HG03060 (cell line): Measurements from ENCODE around the gene ARMC7.

ENCODE experiments used
- ATAC-seq: cut with Tn5 transposase; IDR thresholded peaks from one replicate; pipeline ENCODE4 v1.9.1; 2021; ENCODE audit warnings: low read depth, moderate number of reproducible peaks; ENCODE audit not compliant: unreplicated experiment

The ARMC7 gene

GRCh38 chr17:75097865-75098264 is 11.9 kb upstream of the ARMC7 start:
- ATAC-seq, result no peak

GRCh38 chr17:75098861-75099260 is 10.9 kb upstream of the ARMC7 start:
- ATAC-seq, result no peak

DNA sequence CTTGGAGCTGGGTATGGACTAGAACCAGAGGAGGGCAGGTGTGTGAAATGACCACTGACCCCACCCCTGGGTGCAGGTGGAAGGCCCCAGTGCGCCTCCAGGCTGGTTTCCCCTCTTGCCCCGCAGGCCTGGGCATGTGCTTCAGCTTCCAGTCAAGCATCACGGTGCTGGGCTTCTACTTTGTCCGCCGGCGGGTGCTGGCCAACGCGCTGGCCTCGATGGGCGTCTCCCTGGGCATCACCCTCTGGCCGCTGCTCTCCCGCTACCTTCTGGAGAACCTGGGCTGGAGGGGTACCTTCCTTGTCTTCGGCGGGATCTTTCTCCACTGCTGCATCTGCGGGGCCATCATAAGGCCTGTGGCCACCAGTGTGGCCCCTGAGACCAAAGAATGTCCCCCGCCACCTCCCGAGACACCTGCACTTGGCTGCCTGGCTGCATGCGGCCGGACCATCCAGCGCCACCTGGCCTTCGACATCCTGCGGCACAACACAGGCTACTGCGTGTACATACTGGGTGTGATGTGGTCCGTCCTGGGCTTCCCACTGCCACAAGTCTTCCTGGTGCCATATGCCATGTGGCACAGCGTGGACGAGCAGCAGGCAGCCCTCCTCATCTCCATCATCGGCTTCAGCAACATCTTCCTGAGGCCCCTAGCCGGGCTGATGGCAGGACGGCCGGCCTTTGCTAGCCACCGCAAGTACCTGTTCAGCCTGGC is 9.7 kb upstream of the ARMC7 start:
- no peak for ATAC-seq

GRCh38 chr17:75102385-75102821 is 7.4 kb upstream of the ARMC7 start:
- ATAC-seq, result no peak

DNA sequence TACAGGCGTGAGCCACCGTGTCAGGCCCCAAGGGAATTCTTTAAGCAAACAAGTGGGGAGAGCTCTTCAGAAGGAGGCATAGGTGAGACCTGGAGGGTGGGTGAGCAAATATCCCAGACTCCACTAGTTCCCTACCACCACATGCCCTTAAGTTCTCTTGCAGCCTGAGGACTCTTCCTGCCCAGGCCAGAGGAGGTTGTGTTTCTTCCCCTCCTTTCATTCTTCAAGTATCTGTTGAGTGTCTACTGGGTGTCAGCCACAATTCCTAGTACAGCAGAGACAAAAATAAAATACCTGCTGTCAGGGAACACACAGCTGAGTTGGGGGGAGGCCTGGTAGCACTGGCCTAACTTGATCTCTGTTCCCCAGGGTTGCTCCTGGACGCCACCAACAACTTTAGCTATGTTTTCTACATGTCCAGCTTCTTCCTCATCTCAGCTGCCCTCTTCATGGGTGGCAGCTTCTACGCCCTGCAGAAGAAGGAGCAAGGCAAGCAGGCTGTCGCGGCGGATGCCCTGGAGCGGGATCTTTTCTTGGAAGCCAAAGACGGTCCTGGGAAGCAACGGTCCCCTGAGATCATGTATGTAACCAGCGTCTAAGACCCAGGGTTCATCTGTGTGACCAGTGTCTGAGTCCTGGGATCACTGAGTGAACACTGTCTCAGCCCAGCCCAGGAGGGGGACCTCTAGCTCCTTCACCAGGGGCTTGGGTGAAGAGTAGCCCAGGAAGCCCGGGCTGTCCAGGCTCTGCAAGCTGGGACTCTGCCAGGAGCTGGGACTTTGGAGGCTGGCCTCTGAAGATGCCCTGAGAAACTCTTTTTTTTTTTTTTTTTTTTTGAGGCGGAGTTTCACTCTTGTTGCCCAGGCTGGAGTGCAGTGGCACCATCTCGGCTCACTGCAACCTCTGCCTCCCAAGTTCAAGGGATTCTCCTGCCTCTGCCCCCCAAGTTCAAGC is 5.9 kb upstream of the ARMC7 start:
- no peak for ATAC-seq

DNA sequence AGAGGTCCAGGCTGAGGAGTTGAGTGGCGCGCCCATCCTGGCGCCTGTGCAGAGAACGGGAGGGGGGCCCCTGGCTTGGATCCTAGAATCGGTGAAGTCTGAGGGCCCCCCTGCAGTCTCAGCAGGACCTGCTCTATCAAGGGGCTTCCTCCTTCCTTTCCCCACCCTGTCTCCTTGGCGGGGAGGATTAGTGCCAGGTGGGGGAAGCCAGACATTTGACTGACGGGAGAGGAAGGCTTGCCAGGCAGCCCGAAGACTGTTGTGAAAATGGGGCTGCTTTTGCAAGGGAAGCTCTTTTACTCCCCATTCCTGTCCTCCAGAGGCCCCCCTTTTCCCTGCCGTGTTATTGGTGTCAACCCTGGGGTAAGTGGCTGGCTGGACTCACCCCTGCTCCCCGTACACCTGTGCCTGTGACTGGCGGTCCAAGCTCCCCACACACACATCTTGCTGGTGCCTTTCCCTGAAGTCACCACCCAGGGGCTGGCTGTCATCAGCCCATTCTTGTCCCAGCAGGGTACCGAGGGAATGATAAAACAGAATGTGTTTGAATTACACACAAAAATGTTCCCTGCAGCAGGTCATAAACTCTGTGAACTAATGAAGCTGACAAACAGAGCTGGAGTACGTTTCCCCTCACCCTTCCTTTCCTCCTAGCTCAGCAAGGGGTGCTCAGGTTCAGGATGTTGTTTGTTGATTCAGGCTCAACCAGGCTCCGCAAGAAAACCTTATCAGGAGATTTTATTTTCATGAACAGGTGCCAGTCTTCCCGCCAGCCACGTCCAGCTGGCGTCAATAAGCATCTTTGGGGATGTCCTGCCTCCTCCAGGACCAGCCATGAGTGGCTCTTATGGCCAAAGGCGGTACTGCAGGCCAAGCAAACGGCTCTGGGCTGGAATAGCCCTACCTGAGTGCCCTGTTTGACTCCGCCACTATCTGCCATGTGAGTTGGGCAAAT is 4.4 kb upstream of the ARMC7 start:
- no peak for ATAC-seq

GRCh38 chr17:75108193-75108592 is 1.6 kb upstream of the ARMC7 start:
- ATAC-seq, result no peak

- no peak for ATAC-seq
Measured at GRCh38 chr17:75109046-75109406, 743 bp upstream of the ARMC7 start.

GRCh38 chr17:75110234-75110937 is 617 bp downstream of the ARMC7 start:
- ATAC-seq, result no peak

- ATAC-seq, result no peak
Measured at GRCh38 chr17:75111777-75112335, 2.1 kb downstream of the ARMC7 start.

- ATAC-seq, result no peak
Measured at GRCh38 chr17:75113798-75114551, 4.2 kb downstream of the ARMC7 start.

DNA sequence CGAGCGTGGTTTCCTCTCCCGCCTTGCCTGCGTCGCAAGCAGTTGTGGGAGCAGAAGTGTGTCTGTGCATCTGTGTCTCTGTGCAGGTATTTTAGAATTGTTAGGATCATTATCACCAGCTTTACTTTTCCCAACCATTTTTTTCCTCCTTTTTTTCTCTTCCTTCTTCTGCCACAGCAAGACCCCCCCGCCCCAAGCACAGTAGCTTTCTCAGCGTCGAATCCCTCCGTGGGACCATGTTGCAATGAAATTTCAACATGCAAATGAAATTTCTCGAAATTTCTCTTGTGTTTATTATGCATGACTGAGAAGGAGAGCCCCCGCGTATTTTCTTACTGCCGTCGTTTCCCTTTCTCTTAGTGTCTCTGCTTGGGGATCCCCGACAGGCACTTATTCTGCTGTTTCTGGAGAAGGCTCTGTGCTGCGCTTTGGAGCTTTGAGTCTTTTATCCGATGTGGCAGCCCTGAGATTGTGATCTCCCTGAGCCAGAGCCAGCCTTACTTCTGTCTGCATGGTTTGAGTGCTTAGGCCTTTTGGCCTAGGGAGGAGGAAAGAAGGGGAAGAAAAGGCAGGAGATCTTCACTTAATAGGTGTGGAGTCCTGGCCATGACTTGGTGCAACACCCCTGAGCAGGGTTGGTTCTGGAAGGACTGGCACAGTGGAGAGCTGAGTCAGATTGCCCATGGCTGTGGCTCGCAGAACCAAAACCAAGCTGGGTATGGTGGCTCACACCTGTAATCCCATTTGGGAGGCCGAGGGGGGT is 5.0 kb downstream of the ARMC7 start:
- no peak for ATAC-seq

DNA sequence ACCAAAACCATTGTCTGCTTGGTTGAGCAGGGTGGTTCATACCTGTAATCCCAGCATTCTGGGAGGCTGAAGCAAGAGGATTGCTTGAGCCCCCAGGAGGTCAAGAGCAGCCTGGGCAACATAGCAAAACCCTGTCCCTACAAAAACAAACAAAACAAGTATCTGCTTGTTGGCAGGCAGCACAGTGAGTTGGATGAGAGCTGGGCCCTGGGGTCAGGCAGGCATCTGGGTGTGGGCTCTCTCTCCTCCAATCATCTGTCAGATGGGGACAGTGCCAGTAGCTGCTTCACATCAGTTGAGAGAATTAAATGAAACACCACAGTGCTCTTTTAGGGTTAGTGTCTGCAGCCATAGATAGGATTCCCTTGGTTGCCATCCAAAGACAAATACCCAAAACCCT is 5.8 kb downstream of the ARMC7 start:
- no peak for ATAC-seq

GRCh38 chr17:75116737-75117136 is 7.0 kb downstream of the ARMC7 start:
- ATAC-seq, result no peak

DNA sequence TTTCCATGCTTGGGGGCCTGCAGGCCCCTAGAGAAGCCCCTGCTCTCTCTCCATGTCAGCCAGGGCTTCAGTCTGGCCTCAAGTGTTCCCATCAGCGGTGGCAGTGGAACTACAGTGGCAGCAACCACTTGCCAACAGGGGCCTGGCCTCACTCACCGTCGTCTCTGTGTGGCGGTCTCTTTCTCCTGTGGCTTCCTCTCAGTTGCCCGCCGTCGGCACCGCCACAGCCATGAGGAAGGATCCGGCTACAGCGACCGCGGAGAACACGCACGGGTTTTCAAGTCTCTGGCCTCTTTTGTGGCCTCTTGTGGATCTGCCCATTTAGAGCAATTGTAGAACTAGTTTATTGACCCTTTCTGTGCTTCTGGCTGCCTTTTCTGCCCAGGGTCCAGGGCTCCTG is 8.5 kb downstream of the ARMC7 start:
- no peak for ATAC-seq

DNA sequence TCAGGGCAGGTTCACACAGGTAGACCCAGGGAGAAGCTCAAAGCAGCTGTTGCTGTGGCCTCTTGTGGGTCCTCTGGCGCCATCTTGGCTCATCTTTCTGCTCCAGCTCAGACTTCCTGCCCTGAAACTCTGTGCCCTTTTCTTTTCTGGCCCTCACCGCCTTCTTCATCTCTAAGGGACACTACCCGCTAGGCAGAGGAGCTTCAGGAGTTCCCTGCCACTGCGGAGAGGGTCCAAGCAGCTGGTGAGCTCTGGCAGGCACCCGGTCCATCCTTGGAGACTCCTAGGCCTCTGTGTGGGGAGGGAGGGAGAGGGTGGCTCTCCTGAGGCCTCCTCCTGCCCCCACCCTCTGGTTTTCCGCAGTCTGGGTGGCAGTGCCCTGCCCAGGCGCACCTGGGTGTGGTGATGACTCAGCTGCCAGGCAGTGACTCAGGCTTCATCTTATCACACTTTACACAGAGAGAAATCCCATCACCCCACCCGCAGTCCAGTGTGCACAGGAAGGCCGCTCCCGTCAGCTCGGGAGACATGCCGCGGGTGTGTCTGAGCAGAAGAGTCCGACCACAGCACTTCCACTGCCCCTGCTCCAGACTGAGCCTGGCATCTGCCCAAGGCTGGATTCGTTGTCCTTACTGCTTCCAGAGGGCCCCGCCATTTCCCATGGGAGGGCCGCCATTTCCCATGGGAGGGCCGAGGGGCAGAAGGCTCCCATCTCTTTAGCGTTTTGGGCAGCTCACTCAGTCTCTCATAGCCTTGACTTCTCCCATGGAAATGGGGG is 14.5 kb downstream of the ARMC7 start:
- ATAC-seq, result no peak

- no peak for ATAC-seq
Measured at GRCh38 chr17:75124819-75125162, 15.0 kb downstream of the ARMC7 start.

- no peak for ATAC-seq
Measured at GRCh38 chr17:75125984-75126383, 16.2 kb downstream of the ARMC7 start.
